ENCODE data around the gene C14orf93. TPM values are rescaled to one million over a fixed set of nuclear protein-coding genes. Genes with fewer than 3 reads are reported as not detected.

C14orf93 gene
- polyA plus RNA-seq, 1 experiment: 8.4 TPM

DNA sequence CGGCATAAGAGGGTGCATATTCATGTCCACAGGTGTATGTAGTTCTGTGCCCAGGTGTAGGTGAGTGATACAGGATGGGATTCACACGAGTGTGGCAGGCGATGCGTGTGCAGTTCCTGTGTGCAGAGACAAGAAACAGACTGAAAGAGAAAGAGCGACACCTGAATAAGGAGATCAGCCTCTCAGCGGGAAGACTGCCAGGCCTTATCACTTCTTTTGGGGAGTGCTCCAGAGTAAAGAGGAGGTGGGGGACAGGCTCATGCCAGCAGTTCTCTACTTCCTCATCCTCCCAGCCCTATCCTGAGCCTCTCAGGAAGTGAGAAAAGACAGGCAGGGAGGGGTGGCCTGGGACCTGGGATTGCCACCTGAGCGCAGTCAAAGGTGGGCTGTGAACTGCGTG lies 34.9 kb upstream of the C14orf93 start:
- POLR2A ChIA-PET: interaction anchor here (0.5 kb wide), 1 partner anchor 73 kb away, joined by 3 read pairs; no protein-coding TSS in a partner anchor
- Histone ChIP-seq H3K27ac (ENCODE audit: low read depth, low read length) (no peak overlapping the region), H3K4me3 (ENCODE audit: low read depth, low read length) (no peak overlapping the region), H3K9me3 (ENCODE audit: control insufficient read depth, insufficient read depth, low read length) (peaks cover 3% of the 10 kb centered on the region; the same call in 1 of the 2 replicates), H3K27me3 (ENCODE audit: control insufficient read depth, insufficient read depth, low read length) (no peaks in the 10 kb centered on the region)
- no peak for DNase-seq (ENCODE audit: low read depth, low spot score)
- TF ChIP-seq CTCF (IDR thresholded peaks at IDR 0.05; ENCODE audit: low read depth, low read length): no peak
- CTCF ChIA-PET: interaction anchor here (1.0 kb wide), 1 partner anchor 32 kb away, joined by 3 read pairs; no protein-coding TSS in a partner anchor

- no peak for TF ChIP-seq CTCF (IDR thresholded peaks at IDR 0.05; ENCODE audit: low read depth, low read length)
- no peak for DNase-seq (ENCODE audit: low read depth, low spot score)
- H3K27me3 ChIP-seq (ENCODE audit: control insufficient read depth, insufficient read depth, low read length): no peaks in the 10 kb centered on the region
- ChIA-PET POLR2A (no interaction called here), CTCF (interaction anchor here (1.2 kb wide), 1 partner anchor 25 kb away, joined by 3 read pairs; no protein-coding TSS in a partner anchor)
- H3K9me3 ChIP-seq (ENCODE audit: control insufficient read depth, insufficient read depth, low read length): peaks cover 3% of the 10 kb centered on the region; the same call in 1 of the 2 replicates
- no peak overlapping the region for H3K27ac ChIP-seq (ENCODE audit: low read depth, low read length)
- H3K4me3 ChIP-seq (ENCODE audit: low read depth, low read length): no peak overlapping the region
Observed at GRCh38 chr14:23043754-23044153, 33.8 kb upstream of the C14orf93 start.

GRCh38 chr14:23043145-23043544 lies 33.2 kb upstream of the C14orf93 start:
- CTCF ChIA-PET: interaction anchor here (1.2 kb wide), 1 partner anchor 26 kb away, joined by 3 read pairs; no protein-coding TSS in a partner anchor
- no peak for DNase-seq (ENCODE audit: low read depth, low spot score)
- Histone ChIP-seq H3K9me3 (ENCODE audit: control insufficient read depth, insufficient read depth, low read length) (no peaks in the 10 kb centered on the region; the same call in 1 of the 2 replicates), H3K27ac (ENCODE audit: low read depth, low read length) (no peak overlapping the region), H3K27me3 (ENCODE audit: control insufficient read depth, insufficient read depth, low read length) (no peaks in the 10 kb centered on the region), H3K4me3 (ENCODE audit: low read depth, low read length) (no peak overlapping the region)
- TF ChIP-seq CTCF (IDR thresholded peaks at IDR 0.05; ENCODE audit: low read depth, low read length): no peak
- POLR2A ChIA-PET: interaction anchor here (1.2 kb wide), 1 partner anchor 15 kb away, joined by 3 read pairs; no protein-coding TSS in a partner anchor

DNA sequence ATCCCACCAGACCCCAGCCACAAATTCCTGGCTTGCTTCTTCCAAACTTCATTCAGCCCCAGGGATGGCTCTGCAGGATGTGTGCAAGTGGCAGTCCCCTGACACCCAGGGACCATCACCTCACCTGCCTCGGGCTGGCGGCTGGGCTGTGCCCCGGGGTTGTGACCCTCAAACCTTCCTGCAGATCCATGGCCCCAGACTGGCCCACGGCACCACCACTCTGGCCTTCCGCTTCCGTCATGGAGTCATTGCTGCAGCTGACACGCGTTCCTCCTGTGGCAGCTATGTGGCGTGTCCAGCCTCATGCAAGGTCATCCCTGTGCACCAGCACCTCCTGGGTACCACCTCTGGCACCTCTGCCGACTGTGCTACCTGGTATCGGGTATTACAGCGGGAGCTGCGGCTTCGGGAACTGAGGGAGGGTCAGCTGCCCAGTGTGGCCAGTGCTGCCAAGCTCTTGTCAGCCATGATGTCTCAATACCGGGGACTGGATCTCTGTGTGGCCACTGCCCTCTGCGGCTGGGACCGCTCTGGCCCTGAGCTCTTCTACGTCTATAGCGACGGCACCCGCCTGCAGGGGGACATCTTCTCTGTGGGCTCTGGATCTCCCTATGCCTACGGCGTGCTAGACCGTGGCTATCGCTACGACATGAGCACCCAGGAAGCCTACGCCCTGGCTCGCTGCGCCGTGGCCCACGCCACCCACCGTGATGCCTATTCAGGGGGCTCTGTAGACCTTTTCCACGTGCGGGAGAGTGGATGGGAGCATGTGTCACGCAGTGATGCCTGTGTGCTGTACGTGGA lies 32.4 kb upstream of the C14orf93 start, which contains the start of gene PSMB11:
Gene PSMB11, plus strand, starts transcription at position 51 of the 804 bp plus-strand sequence. Its CDS starts 14 bp downstream, at position 65.
- H3K9me3 ChIP-seq (ENCODE audit: control insufficient read depth, insufficient read depth, low read length): no peaks in the 10 kb centered on the region; the same call in 1 of the 2 replicates
- no peak for DNase-seq (ENCODE audit: low read depth, low spot score)
- TF ChIP-seq CTCF (IDR thresholded peaks at IDR 0.05; ENCODE audit: low read depth, low read length): no peak

More for the DNA sequence above, 32.4 kb upstream of the C14orf93 start, which contains the start of gene PSMB11:
- Histone ChIP-seq H3K27ac (ENCODE audit: low read depth, low read length) (no peak within 1 kb of the TSS), H3K27me3 (ENCODE audit: control insufficient read depth, insufficient read depth, low read length) (no peaks in the 10 kb centered on the region), H3K4me3 (ENCODE audit: low read depth, low read length) (no peak within 1 kb of the TSS)
- POLR2A ChIA-PET: interaction anchor here (1.2 kb wide), 1 partner anchor 16 kb away, joined by 3 read pairs; no protein-coding TSS in a partner anchor
- CTCF ChIA-PET: interaction anchor here (0.8 to 2.3 kb wide), 3 partner anchors 26 to 56 kb away, joined by 3 to 8 read pairs (median 6); no protein-coding TSS in a partner anchor
